ENCODE results near the gene ANKRD52. TPM values are rescaled to one million over a fixed set of nuclear protein-coding genes. Genes with fewer than 3 reads are reported as not detected.

The ANKRD52 gene
- total RNA-seq, 2 experiments from 2014 or later, result 23.9 to 30.8 TPM

- CTCF ChIA-PET, result no interaction called here
- DNase-seq (no peak), ATAC-seq (ENCODE audit: poor library complexity) (no peak)
- intact Hi-C loops (cut with DNase I, micrococcal nuclease), result no loop called here
- TF ChIP-seq CTCF (IDR thresholded peaks at IDR 0.05), result no peak
- no peak overlapping the region for H3K27ac ChIP-seq (ENCODE audit: low read depth in 1 of 2, low read length in 2 of 2)
- no peak overlapping the region for H3K4me3 Mint-ChIP-seq
- POLR2A ChIA-PET, result no interaction called here
- H3K9me3 ChIP-seq (ENCODE audit: control insufficient read depth in 1 of 2, insufficient read depth in 1 of 2, low read length in 2 of 2), result no peaks in the 10 kb centered on the region
- no peaks in the 10 kb centered on the region for H3K27me3 ChIP-seq (ENCODE audit: control insufficient read depth in 1 of 2, insufficient read depth in 2 of 2, low read length in 2 of 2)
- no peaks in the 10 kb centered on the region for H3K9me3 Mint-ChIP-seq
- no peaks in the 10 kb centered on the region for H3K27me3 Mint-ChIP-seq
- no peak overlapping the region for H3K4me3 ChIP-seq (ENCODE audit: low read length)
- H3K36me3 Mint-ChIP-seq (ENCODE audit: low read depth), result peaks cover 57% of the 10 kb centered on the region
- H3K4me1 ChIP-seq (ENCODE audit: insufficient read depth, low read length), result peaks cover 19% of the 10 kb centered on the region
- H3K27ac Mint-ChIP-seq, result no peak overlapping the region
- H3K4me1 Mint-ChIP-seq (ENCODE audit: low read depth), result peaks cover 24% of the 10 kb centered on the region
- peaks cover 47% of the 10 kb centered on the region for H3K36me3 ChIP-seq (ENCODE audit: insufficient read depth, low read length)
Measured at GRCh38 chr12:56216461-56216860, 41.7 kb downstream of the ANKRD52 start.

- H3K9me3 Mint-ChIP-seq, result no peaks in the 10 kb centered on the region
- DNase-seq (no peak), ATAC-seq (ENCODE audit: poor library complexity) (no peak)
- Histone ChIP-seq H3K27ac (ENCODE audit: low read depth in 1 of 2, low read length in 2 of 2) (no peak overlapping the region), H3K9me3 (ENCODE audit: control insufficient read depth in 1 of 2, insufficient read depth in 1 of 2, low read length in 2 of 2) (no peaks in the 10 kb centered on the region), H3K36me3 (ENCODE audit: insufficient read depth, low read length) (peaks cover 66% of the 10 kb centered on the region), H3K4me3 (ENCODE audit: low read length) (no peak overlapping the region), H3K4me1 (ENCODE audit: insufficient read depth, low read length) (no peaks in the 10 kb centered on the region), H3K27me3 (ENCODE audit: control insufficient read depth in 1 of 2, insufficient read depth in 2 of 2, low read length in 2 of 2) (no peaks in the 10 kb centered on the region)
- ChIA-PET CTCF (no interaction called here), POLR2A (interaction anchor here (1.1 kb wide), 1 partner anchor 146 kb away, joined by 3 read pairs; the partner anchor contains the start of gene STAT2)
- no peak for TF ChIP-seq CTCF (IDR thresholded peaks at IDR 0.05)
- H3K4me1 Mint-ChIP-seq (ENCODE audit: low read depth), result peaks cover 12% of the 10 kb centered on the region
- no peak overlapping the region for H3K27ac Mint-ChIP-seq
- H3K4me3 Mint-ChIP-seq, result no peak overlapping the region
- peaks cover 66% of the 10 kb centered on the region for H3K36me3 Mint-ChIP-seq (ENCODE audit: low read depth)
- intact Hi-C loops (cut with DNase I, micrococcal nuclease), result no loop called here
- no peaks in the 10 kb centered on the region for H3K27me3 Mint-ChIP-seq
Measured at GRCh38 chr12:56213878-56214277, 44.3 kb downstream of the ANKRD52 start.

- no peak for TF ChIP-seq CTCF (IDR thresholded peaks at IDR 0.05)
- Histone ChIP-seq H3K36me3 (ENCODE audit: insufficient read depth, low read length) (peaks cover 71% of the 10 kb centered on the region), H3K4me1 (ENCODE audit: insufficient read depth, low read length) (no peaks in the 10 kb centered on the region), H3K9me3 (ENCODE audit: control insufficient read depth in 1 of 2, insufficient read depth in 1 of 2, low read length in 2 of 2) (no peaks in the 10 kb centered on the region), H3K4me3 (ENCODE audit: low read length) (no peak overlapping the region), H3K27ac (ENCODE audit: low read depth in 1 of 2, low read length in 2 of 2) (no peak overlapping the region), H3K27me3 (ENCODE audit: control insufficient read depth in 1 of 2, insufficient read depth in 2 of 2, low read length in 2 of 2) (no peaks in the 10 kb centered on the region)
- Mint-ChIP-seq H3K4me1 (ENCODE audit: low read depth) (peaks cover 12% of the 10 kb centered on the region), H3K27ac (no peak overlapping the region), H3K9me3 (no peaks in the 10 kb centered on the region), H3K27me3 (no peaks in the 10 kb centered on the region), H3K36me3 (ENCODE audit: low read depth) (peaks cover 77% of the 10 kb centered on the region), H3K4me3 (no peak overlapping the region)
- intact Hi-C loops (cut with DNase I, micrococcal nuclease), result no loop called here
- ATAC-seq (ENCODE audit: poor library complexity), result no peak
- DNase-seq, result no peak
- CTCF ChIA-PET, result interaction anchor here (1.2 to 1.3 kb wide), 2 partner anchors 23 to 165 kb away, joined by 3 to 4 read pairs; partner anchors contain the start of gene SMARCC2
- POLR2A ChIA-PET, result no interaction called here
Measured at GRCh38 chr12:56212361-56212760, 45.8 kb downstream of the ANKRD52 start.
